Epithelial cell of esophagus (primary cell): Measurements from ENCODE around the gene CREBBP.

Experiments
- DNase-seq: peaks from one replicate; pipeline ENCODE4 v3.0.0; 2010; ENCODE audit warnings: low read depth
- H3K4me3 ChIP-seq: 2 replicates; pipeline ENCODE4 v1.5.1; 2011; ENCODE audit warnings: mild to moderate bottlenecking, low read length, control low read depth
- TF ChIP-seq, protein P1 (sequence below): IDR thresholded peaks from 2 replicates; pipeline ENCODE4 v1.5.1; 2011; ENCODE audit warnings: low read depth, mild to moderate bottlenecking, low read length, control low read depth, inconsistent platforms; ENCODE audit not compliant: insufficient read depth; ENCODE audit errors: missing control alignments

CREBBP gene

DNA sequence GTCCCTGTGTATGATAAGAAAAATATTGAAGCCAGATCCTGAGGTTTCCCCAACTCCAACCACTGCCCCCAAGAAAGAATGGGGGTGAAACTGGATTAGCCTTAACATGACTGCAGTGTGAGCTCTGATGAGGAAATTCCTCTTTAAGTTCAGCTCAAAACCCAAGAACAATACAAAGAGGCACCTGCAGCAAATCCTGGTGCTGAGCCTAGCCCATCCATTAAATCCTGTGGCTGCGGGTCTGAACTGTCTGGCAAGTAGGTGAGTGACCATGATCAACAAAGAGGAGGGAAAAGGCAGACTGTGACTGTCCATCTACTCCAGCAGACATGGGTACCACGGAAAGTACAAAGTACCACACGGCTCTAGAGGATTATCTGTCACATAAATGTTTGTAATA is 64.2 kb downstream of the CREBBP start:
- no peak overlapping the region for H3K4me3 ChIP-seq
- TF ChIP-seq, protein P1, sequence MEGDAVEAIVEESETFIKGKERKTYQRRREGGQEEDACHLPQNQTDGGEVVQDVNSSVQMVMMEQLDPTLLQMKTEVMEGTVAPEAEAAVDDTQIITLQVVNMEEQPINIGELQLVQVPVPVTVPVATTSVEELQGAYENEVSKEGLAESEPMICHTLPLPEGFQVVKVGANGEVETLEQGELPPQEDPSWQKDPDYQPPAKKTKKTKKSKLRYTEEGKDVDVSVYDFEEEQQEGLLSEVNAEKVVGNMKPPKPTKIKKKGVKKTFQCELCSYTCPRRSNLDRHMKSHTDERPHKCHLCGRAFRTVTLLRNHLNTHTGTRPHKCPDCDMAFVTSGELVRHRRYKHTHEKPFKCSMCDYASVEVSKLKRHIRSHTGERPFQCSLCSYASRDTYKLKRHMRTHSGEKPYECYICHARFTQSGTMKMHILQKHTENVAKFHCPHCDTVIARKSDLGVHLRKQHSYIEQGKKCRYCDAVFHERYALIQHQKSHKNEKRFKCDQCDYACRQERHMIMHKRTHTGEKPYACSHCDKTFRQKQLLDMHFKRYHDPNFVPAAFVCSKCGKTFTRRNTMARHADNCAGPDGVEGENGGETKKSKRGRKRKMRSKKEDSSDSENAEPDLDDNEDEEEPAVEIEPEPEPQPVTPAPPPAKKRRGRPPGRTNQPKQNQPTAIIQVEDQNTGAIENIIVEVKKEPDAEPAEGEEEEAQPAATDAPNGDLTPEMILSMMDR, result no peak
- DNase-seq, result no peak

DNA sequence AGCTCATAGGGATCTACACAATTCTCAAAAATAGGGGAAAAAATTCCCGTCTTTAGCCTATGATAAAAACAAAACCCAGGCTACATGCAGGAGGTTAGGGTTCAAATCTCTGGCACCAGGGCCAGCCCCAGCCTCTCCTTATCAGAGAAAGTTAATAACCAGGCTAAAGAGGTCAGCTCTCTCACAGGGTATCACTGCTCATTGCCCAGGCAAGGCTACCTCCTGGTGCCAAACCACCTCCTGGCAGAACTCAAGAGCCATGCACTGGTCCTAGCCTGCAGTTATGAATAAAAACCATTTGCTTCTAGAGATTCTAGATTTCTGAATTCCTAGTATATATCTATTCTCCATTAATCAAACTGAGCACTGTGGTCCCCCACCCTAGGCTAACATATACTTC is 65.8 kb downstream of the CREBBP start:
- DNase-seq, result no peak
- no peak overlapping the region for H3K4me3 ChIP-seq
- TF ChIP-seq, protein P1, result no peak

DNA sequence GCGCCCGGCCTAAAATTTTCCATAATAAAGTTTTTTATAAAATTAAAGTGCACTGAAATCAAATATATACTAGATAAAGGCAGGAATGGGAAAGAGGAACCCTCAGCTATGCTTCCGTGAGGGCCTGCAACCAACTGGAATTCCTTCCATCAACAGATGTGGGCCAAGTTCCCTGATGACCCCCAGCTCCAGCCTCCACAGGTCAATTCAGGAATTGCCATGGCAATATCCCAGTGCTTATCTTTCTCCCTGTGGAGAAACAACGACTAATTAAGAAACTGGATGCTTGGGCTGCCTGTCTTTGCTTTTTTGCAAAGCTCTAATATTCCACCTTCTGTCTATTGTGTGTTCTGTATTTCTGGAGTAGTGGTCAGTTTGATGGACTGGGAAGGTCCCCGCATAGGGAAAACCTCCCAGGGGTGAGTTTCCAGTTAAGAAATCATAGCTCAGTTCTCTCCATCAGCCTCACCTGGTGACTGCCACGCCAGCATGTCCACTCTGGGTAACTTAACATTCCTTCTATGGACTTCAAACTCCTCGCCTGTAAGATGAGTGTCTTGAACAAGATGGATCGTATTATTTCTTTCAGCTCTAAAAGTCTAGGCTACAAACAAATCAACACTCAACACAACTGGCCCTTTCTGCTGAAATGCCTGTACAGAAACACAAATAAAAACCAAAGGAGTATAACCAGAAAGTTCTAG is 67.9 kb downstream of the CREBBP start:
- TF ChIP-seq, protein P1, result no peak

DNA sequence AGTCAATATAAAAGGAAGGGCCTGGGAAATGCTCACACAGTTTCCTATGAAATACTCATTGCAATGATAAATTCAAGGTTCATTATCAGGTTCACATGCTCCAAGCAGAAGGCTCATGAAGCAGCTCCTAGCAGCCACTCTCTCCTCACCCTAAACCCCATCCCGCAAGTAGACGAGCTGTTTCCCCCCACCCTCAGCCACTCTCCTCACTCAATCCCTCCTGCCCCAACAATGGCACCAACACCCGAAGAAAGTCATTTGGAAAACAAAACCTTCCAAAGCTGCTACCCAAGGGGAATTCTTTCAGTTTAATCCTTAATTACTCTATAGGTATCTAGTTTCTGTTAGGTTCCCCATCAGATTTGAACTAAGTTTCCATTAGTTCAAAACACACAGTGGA is 69.7 kb downstream of the CREBBP start:
- H3K4me3 ChIP-seq, result no peak overlapping the region
- TF ChIP-seq, protein P1, result no peak
- DNase-seq, result no peak

More for the DNA sequence above, 67.9 kb downstream of the CREBBP start:
- no peak for DNase-seq
- no peak overlapping the region for H3K4me3 ChIP-seq

DNA sequence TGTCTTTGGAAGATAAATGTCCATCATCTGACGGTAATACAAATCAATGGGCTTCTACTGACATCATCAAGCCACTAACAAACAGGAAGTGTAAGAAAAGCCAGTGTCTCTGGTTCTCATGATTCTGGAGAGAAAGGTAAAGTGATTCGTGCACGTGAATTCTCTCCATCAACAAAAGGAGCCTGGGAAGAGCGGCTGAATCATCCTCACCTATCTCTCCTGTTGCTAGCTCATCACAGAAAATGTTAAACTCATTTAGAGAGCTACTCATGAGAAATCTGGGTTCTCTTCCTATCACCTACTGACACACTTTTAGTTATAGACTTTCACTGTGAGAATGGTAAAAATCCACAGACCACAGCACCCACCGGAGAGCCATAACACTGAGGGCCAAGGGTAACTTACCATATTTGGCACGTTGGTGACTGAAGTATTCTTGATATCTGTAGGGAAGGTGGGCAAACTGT is 70.3 kb downstream of the CREBBP start:
- DNase-seq, result peak; percentile 32
- TF ChIP-seq, protein P1, result no peak
- no peak overlapping the region for H3K4me3 ChIP-seq

DNA sequence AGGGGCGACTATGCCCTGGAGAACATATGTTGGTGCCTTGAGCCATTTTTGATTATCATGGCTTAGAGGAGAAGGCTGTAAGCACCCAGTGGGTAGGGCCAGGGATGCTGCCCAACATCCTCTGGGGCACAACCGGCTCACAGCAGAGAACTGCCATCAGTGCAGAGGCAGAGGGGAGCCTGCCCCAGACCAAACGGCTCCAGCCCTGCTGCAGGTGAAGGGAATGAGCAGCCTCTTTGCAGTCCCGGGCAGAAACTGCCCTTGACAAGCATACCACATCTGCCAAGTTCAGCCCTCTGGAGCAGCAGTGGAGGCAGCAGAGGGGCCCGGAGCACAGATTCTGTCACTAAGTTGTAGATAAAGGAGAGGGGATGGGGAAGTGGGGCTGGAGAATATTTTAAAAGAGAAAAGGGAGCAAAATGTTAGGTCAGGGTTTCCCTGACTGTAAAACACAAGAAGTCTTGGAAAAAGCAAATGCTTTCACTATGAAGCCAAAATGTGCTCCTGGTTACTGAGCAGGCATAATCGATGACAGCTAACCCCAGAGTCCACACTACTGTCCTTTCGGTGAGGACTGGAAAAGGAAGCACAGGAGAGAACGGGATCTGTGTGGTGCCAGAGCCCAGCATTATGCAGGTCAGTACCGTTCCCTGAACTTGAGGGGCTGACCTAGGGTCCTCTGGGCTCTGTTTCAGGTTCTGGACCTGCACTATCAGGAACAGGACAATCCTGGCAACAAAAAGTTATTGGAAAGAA is 72.0 kb downstream of the CREBBP start:
- TF ChIP-seq, protein P1, result no peak
- DNase-seq, result no peak
- H3K4me3 ChIP-seq, result no peak overlapping the region
